Pons (tissue), 1 donor: ENCODE data around the gene CAMK1D.
A peak's percentile ranks its signal among the peaks of the same experiment; 100 is the strongest.

Experiments used
- DNase-seq: peaks from one replicate; pipeline ENCODE4 v3.0.0-alpha.2; 2016; ENCODE audit warnings: low spot score

Gene CAMK1D

DNA sequence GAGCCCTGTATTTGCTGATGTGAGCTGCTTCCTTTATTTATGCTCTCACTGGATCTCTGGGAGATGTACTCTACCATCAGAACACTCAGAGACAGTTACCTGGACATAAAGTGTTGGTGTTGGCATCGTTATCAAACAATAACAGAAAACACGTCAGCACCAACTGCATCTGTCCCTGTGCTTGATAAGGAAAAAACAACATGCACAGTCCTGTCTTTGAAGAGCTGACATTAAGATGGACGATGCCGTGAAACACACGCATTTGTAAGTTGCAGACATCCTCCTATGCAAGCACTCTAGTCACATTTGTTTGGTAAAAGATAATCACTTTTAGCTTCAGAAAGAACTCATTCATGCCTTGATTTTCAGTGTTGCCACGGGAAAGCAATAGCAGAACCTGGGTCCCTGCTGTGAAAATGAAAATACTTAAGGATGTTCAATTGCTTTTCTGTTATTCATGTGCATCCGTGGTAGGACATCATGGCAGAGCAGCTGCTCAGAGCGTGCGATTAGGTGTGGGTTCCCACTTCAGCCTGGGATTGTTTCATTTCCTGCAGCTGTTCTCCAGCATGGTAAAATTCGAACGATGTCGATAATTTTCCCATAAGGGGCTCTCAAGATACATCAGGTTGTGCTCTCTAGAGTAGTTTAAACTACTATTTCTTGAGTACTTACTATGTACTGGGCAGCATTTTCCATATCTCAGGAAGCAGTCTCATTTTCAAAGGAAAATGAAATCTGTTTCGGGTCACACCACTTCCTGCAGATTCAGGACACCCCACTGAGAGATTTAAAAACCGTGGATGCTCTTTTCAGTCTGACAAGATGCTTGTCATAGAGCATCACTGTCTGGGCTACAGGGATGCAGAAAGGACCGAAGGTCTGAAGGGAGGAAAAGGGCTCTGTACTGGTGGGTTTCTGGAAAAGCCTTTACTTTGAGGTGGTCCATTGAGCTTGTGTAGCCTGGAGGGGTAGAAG, 248.7 kb downstream of the CAMK1D start:
- no peak for DNase-seq

DNA sequence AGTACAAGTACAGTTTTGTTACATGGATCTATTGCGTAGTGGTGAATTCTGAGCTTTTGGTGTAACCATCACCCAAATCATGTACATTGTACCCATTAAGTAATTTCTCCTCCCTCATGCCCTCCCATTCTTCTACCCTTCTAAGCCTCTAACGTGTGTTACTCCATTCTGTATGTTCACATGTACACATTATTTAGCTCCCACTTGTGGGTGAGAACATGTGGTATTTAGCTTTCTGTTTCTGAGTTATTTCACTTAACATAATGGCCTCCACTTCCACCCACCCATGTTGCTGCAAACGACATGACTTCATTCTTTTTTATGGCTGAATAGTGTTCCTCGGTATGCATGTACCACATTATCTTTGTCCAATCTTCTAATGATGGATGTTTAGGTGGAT, 251.3 kb downstream of the CAMK1D start:
- DNase-seq: no peak

DNA sequence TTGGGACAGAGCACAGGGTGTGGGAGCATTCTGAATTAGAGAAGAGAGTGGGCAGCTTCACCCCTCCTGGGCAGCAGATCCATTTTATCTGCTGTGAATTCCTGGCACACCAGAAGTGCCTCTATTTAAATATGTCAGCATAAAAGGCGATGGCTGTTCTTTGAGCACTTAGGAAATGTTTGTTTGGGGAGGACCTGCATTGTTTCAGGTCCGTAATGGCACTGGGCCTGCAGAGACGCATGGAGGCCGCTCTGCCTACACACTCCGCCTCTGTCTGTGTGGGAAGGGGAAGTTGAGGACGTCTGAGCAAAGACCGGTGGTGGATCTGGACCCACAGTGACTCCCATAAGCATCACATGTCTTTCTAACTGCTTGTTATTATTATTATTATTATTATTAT, 253.2 kb downstream of the CAMK1D start:
- DNase-seq: no peak

DNA sequence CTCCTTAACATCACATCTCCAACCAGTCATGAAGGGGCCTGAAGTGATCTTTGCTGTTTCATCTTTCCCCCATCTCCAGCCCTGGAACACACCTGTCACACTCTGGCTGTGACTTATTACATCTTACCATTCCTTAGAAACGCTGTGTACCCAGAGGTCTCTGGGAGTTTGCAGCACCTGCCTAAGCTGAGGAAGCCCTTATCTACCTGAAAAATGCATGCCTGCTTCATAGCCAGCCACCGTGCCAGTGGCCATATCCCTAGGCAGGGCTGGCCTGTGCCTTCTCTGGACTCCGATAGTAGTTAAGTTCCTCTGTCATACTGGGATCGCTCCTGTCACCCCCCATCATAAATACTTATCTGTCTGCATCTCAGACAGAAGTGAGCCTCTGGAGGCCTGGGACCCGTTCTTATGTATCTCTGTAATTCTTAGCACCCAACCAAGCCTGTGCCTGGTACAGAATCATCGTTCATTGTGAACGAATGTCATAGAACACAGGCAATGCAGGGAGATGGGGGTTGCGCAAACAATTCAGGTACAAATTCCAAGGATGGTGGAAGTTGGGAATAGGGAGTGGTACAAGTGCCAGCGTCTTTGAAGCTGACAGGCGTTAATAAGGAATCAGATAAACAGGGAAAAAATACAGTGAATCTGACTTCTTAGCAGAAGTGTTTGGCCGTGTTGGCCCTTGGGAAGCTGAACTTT, 254.6 kb downstream of the CAMK1D start:
- no peak for DNase-seq

DNA sequence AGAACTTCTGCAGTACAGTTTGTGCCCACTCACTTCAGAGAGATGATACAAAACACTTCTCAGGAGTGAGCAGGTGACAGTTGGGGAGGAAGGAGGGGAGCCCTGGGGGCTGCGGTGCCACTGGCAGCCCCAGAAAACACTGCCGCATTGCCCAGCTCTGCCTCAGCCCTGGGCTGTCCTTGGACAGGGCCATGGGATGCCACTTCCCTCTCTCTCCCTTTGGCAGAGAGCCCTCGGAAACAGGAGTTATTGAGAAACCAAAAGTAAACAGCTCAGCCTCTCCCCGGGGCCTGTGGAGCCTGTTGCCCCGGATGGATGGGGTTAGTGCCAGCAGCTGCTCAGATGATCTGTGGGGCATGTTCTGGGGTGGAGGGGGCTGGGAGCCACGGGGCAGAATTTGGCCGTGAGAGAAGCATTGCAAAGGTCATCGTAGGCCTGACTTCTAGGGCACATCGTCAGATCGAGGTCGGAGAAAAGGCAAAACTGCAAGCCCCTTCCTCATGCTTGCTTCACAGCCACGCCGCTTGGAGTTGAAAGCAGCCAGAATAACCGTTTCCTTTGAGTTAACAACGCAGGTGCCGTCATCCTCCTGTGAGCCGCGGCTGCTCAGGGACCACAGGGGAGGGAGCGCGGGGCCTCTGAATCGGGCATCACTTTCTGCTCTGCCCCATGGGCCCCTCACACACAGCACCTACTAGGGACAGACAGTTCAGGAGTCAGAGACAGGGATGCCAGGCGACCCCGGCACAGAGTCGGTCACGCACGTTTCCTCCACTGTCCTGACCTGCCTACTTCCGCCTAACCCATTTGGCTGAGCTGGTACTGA, 256.4 kb downstream of the CAMK1D start:
- DNase-seq: peak; percentile 86

DNA sequence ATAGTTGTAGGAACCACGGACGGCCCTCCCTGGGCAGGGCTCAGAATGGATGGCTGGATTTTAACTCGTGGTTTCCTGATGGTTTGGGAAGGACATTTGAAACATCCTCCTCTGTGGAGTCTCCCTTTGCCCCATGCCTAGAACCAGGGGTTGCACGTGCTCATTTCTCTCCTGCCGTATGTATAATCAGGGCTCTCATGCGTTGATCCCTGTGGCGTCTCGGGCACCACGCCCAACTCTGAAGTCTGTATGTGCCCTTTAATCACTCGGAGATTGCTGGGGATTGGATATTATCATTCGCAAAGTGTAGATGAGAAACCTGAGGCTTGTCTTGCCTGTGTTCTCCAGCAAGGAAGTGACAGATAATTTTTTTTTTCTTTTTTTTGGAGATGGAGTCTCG, 257.1 kb downstream of the CAMK1D start:
- no peak for DNase-seq

DNA sequence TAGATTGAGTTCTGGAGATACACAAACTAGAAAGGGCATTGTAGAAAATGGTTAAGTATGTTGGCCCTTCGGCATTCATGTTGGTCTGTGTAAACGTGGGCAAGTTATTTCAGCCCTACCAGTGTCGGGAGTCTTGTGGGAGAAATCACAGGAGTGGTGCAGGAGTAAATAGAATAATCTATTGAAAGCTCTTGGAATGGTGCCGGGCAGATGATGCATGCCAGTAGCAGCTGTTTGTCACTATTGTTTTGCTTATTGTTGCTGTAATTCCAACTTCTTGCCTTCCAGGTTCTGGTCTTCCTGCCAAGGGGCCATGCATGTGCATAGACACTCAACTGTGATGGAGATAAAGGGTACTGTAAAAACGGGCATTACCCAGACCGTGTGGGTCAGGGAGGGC, 259.4 kb downstream of the CAMK1D start:
- no peak for DNase-seq

DNA sequence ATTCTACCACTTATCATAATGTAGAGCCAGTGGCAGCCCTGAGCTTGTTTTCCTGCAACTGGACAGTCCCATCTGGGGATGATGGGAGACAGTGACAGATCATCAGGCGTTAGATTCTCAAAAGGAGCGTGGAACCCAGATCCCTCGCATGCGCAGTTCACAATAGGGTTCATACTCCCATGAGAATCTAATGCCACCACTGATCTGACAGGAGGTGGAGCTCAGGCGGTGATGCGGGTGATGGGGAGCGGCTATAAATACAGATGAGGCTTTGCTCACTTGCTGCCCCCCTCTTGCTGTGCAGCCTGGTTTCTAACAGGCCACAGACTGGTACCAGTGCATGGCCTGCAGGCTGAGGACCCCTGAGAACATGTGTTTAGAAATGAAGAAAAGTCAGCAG, 260.1 kb downstream of the CAMK1D start:
- no peak for DNase-seq

DNA sequence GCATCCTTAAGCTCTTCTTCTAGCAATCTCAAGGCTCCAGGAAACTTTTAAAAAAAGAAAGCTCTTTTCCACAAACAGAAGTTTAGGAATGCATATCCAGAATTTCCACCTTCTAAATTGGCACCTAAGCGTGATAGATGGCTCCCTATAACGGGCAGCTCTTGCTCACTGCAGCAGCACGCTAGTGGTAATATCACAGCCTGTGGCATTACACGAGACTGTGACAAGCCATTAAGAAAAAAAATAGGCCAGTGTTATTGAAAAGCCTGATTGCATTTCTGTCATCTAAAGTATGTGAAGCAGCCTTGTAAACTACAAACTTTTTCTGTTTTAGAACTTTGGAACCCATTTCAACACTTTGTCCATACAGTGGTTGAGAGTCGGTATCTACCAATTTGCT, 263.8 kb downstream of the CAMK1D start:
- no peak for DNase-seq

DNA sequence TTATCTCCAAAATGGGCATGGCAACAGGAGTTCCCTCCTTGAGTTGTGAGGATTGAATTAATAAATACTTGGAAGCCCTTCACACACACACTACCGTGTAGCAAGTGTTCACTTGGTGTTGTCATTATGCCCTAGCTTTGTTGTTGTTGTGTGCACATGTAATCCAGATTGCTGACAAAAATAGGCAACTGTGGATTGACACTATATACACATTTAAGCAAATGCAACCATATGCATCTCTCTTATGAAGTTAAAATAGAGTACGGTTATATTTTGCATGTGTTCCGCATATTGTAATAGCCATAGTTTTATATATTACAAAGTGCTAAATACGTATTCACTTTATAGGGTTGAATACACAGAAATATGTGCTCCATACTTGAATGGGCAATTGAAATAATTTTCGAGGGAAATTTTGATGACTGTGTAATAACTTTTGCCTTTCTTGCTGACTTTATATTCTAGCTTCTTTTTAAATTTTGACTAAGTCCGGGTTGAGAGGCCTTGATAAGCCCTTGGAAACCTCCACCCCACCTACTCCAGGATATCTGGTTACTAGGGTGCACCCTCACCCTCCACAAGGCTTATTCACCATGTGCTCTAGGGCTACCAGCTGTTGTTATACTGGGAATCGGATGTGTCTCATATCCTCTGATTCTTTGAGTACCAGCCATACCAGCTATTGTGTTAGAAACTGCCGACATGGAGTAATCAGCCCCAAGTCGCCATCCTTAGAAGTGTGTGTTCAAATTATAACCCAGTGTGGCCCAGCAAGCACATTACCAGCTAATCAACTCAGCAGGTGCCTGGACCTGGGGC, 265.0 kb downstream of the CAMK1D start:
- no peak for DNase-seq

DNA sequence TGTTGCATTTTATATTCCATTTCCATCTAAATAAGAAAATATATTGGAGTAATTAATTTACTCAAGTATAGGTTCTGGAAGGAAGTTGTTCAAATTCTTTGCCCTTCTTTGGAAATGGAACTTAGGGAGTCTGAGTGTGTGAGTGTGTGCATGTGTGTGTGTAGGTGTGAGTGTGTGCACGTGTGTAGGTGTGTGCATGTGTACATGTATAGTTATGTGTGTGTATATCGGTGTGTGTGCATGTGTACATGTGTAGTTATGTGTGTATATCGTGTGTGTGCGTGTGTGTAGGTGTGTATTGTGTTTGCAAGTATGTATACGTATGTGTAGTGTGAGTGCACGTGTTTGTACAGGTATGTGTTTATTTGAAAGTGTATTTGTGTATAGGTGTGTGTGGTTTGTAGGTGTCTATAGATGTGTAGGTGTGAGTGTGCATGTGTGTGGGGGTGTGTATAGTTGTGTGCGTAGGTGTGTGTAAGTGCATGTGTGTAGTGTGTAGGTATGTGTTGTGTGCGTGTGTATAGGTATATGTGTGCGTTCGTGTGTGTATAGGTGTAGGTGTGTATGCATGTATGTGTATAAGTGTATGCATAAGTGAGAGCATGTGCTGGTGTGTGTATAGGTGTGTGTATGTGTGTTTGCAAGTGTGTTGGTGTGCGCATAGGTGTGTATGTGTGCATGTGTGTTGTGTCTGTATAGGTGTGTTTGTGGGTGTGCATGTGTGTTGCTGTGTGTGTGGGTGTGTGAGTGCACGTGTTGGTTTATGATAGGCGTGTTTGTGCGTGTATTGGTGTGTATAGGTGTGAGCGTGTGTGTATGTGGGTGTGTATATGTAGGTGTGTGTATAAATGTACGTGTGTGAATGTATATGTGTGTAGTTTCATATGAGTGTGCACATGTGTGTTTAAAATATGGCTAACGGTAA, 266.2 kb downstream of the CAMK1D start:
- DNase-seq: no peak

DNA sequence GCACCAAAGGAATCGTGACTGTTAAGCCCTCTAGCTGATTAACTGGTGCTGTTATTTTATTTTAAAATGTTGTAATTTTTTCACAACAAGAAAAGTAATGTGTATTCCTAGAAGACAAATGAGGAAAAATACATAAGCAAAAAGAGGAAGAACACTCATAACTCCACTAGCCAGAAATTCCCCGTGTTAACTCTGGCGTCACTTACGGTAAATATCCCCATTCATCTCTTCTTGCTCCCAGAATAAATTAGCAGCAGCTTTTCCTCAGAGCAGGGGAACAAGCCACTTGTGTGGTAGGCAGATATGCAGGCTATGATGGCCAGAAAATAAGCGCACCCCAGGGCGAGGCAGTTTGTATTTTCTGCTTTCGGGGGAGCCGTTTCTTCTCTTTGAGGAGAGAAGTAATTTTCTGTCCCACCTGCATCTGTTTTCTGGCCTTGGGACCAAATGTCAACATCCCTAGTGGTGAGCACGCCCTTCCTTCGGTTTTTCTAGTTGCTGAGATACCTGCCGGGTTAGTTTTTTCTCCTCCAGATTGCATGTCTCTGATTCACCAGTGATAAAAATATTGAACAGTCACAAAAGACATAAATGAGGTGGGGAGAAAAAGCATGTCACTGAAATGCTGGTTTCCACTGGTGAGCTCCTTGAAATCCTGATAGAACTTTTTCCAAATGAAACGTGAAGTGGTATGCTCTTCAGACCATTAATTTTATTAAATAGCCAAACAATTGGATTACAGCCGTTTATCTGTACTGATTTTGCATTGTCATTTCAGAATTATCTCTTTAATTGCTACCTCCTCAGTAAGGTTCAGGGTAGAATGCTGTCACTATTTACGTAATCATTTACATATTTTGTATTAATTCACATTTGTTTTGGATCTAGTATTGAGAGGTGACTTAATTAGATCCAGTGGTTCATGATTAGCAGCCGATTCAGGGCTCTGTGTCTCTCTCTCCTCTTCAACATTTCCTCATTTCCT, 268.1 kb downstream of the CAMK1D start:
- DNase-seq: no peak

DNA sequence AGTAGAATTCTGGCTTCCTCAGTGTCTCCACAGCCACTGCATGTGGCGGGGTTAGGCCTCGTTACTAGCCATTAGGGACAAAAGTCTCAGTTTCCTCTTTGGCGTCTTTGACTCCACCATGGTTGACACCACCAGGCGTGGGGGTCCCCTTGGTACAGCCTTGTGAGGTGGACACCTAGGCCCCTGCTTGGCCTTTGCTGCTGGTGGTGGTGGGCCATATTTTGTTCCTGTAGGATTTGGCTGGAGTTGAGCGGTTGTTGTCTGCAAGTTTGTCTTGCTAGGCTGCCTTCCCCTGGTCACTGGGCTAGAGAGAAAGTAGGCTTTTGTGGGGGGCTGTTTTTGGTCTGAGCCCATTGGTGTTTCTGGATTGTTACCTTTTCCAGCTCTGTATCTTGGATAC, 272.7 kb downstream of the CAMK1D start:
- no peak for DNase-seq

DNA sequence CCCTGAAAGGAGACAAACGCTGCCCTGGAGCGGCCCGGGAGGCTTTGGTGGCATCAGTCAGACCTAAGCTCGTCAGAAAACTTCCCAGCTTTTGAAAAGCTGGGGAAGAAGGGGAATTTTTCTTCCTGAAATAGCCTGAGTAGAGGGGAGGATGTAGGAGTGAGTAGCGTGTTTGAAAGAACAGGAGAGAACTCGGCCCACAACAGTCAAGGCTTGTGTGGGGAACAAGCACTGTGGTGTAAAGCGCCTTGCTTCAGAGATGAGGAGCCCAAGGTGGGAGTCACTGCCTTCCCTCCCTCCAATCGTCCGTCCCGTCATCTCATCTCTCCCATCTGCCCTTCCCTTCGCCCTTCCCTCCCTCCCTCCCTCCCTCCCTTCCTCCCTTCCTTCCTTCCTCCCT, 273.3 kb downstream of the CAMK1D start:
- DNase-seq: no peak

DNA sequence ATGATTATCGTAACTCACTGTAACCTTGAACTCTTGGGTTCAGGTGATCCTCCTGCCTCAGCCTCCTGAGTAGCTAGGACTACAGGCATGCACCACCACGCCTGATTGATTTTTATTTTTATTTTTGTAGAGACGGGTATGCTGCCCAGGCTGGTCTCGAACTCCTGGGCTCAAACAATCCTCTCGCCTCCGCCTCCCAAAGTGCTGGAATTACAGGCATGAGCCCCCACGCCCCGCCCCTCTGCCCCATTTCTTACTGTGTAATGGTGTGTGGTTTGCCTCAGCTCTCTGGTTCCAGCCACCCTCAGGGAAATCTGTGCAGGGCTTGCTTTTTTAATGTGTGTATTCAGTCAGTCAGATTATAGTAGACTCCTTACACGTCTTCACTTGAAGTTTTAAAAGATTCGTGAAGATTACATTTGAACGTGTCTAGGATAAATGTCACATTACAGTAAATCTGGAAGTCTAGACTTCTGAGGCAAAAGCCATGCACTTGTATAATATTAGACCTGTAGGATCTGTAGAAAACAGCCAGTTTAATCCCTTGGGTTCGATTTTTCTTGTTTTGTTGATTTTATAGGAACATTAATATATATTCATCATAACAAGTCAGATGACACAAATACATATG, 276.2 kb downstream of the CAMK1D start:
- DNase-seq: no peak

DNA sequence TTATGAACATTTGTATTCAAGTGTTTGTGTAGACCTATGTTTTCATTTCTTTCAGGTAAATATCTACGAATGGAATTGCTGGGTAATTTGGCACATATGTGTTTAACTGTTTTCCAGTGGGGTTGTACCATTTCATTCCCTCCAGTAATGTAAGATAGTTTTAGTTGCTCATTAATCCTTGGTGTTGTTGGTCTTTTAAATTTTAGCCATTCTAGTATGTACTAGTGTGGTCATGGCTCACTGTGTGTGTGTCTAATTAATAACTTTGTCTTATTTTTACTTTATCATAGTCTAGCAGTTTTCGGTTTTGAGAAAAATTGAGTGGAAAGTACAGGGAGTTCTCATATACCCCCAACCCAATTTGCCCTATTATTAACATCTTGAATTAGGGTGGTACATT, 278.8 kb downstream of the CAMK1D start:
- DNase-seq: no peak

DNA sequence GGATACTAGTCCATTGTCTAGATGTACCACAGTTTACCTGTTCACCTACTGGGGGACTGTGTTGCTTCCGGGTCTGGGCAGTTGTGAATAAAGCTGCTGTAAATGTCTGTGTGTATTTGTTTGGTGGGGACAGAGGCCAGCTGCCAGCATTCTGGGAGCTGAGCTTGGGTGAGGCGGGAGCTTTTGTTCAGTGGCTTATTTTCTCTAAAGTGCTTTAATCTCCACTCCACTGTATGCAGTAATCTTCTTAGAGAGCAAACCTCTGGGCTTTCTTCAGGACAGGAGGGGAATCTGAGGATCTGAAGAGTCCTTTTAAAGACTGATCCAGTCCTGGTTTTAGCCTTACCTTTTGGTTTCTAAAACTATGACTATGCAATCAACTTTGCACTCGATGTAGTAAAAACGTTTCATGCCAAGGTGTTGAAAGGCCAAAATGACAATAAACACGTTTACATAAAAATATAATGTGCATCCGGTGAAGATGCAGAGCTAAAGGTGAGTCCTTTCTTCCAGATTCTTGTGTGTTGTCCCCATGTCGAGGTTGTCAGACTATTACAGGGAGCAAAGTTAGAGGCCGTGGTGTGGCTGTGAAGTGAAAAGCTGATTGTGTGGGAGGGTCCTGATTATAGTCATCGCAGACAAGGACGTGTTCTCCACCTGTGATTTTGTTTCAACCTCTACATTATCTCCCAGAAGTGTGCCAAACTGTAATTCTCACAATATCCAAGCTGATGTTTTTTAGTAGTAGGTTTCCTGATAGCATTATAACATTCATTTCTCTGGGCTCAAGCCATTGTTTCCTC, 279.8 kb downstream of the CAMK1D start:
- DNase-seq: no peak

DNA sequence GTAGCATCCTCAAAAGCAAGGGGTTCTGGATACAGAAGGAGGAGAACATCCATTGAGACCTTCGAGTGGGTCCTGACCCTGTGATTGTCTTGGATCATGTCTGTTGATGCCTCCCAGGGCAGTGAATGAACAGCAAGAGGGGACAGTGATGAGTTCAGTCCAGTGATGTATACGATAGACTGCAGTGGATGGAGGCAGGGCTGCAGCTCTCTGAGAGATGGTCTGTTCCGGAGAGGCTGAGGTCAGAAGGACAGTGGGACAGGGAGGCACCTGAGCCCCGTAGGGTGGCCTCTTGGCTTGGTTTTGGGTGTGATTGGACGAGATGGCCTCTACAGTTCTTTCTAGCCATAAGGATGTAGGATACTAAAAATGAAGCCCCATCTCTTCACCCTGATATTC, 280.4 kb downstream of the CAMK1D start:
- no peak for DNase-seq
